GM12892 (cell line): ENCODE measurements around the gene PCSK6.

Experiments
- POLR2A ChIP-seq: IDR thresholded peaks from 2 replicates; pipeline ENCODE4 v1.6.1; 2011; ENCODE audit warnings: low read depth, low read length, control low read depth
- POLR2AphosphoS5 ChIP-seq: IDR thresholded peaks from 2 replicates; pipeline ENCODE4 v1.6.1; 2011; ENCODE audit warnings: low read depth, low read length, control low read depth

GRCh38 chr15:101368861-101369642, 120.5 kb downstream of the PCSK6 start:
- TF ChIP-seq POLR2A (no peak), POLR2AphosphoS5 (no peak)
